Measurements from ENCODE around the gene TIMM23.
"Not testable (repeated sequence)": the region's sequence is repeated elsewhere in the genome, so short reads cannot be mapped to it uniquely, and the experiment has no call there.

- TF ChIP-seq CTCF (conservative IDR thresholded peaks at IDR 0.05 in 1 of 2, IDR thresholded peaks at IDR 0.05 in 1 of 2; ENCODE audit: low read depth in 1 of 2, low read length in 2 of 2); EZH2 (IDR thresholded peaks at IDR 0.05; ENCODE audit: low read length, missing control alignments): not testable (repeated sequence)
Observed at GRCh38 chr10:45956634-45957033, 15.7 kb upstream of the TIMM23 start.

All from fibroblast of lung (primary cell).